ENCODE measurements around the gene SRPK3. TPM values are rescaled to one million over a fixed set of nuclear protein-coding genes. Genes with fewer than 3 reads are reported as not detected.
"Not testable (repeated sequence)": the region's sequence is repeated elsewhere in the genome, so short reads cannot be mapped to it uniquely, and the experiment has no call there.

Gene SRPK3
- total RNA-seq, 1 donor from 2014 or later = 85.1 TPM

DNA sequence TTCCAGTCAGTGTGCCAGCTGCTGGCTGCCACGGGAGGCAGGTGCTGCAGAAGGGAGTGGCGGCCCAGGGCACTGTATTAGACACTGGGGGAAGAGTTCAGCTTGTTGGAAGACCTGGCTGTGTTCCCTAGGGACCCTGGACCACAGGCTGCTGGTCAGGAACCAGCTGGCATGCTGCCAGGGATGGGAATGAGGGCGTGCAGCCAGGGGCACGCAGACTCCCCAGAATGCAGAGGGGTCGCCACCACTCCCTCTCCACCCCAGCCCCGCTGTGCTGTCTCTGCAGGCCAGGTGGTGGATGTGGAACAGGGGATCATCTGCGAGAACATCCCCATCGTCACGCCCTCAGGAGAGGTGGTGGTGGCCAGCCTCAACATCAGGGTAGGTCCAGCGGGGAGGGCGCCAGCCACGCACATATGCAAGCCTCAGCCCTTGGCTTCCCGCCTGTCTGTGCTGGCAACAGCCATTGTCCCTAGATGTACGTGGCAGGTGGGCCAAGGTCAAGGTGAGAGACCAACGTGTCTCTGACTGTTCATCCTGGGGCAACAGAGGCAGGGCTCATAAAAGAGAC is 43.9 kb upstream of the SRPK3 start:
- Histone ChIP-seq H3K9me3 (ENCODE audit: control insufficient read depth in 3 of 3, low read length in 3 of 3) (no peaks in the 10 kb centered on the region), H3K36me3 (ENCODE audit: control insufficient read depth in 3 of 3, insufficient read depth in 3 of 3, low read length in 3 of 3) (peaks cover 8 to 16% (median 9%) of the 10 kb centered on the region in 3 donors)

DNA sequence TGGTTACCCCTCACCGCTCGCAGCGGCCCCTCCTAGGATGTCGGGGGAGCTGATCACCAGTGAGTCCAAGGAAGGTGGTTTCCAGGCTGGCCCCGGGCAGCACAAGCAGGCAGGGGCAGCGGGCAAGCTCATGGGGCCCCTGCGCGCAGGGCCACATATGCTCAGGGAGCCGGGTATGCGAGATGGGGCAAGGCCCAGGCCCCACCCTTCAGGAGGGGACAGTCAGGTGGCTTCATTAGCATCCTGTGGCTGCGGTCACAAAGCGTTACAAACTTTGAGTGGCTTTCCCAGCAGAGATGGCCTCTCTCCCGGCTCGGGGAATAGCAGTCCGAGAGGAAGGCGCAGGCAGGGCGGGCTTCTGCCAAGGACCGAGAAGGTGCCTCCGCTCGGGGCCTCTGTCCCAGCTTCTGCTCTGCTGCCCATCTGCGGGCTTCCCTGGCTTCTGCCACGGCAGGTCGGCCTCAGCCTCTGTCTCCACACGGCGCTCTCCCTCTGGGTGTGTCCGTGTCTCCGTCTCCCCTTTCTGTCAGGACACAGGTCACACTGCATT is 42.7 kb upstream of the SRPK3 start:
- H3K36me3 ChIP-seq (ENCODE audit: control insufficient read depth in 3 of 3, insufficient read depth in 3 of 3, low read length in 3 of 3) = peaks cover 8 to 16% (median 8%) of the 10 kb centered on the region in 3 donors
- H3K27ac ChIP-seq (ENCODE audit: low read depth, low read length) = no peak overlapping the region
- no peak overlapping the region for H3K4me3 ChIP-seq (ENCODE audit: low read length in 3 of 3)

More for the DNA sequence above, 43.9 kb upstream of the SRPK3 start:
- H3K27ac ChIP-seq (ENCODE audit: low read depth, low read length) = no peak overlapping the region
- no peaks in the 10 kb centered on the region for H3K4me1 ChIP-seq (ENCODE audit: control insufficient read depth in 3 of 3, insufficient read depth in 3 of 3, low read length in 3 of 3)
- H3K4me3 ChIP-seq (ENCODE audit: low read length in 3 of 3) = no peak overlapping the region
- H3K9ac ChIP-seq (ENCODE audit: low read depth in 1 of 3, low read length in 3 of 3) = no peak overlapping the region
- H3K27me3 ChIP-seq (ENCODE audit: control insufficient read depth in 3 of 3, insufficient read depth in 3 of 3, low read length in 3 of 3) = peaks cover 0 to 4% (median 0%) of the 10 kb centered on the region in 3 donors

GRCh38 chrX:153739754-153740486 is 40.9 kb upstream of the SRPK3 start:
- Histone ChIP-seq H3K4me1 (ENCODE audit: control insufficient read depth in 3 of 3, insufficient read depth in 3 of 3, low read length in 3 of 3) (peaks cover 0 to 3% (median 0%) of the 10 kb centered on the region in 3 donors), H3K9ac (ENCODE audit: low read depth in 1 of 3, low read length in 3 of 3) (no peak overlapping the region), H3K27me3 (ENCODE audit: control insufficient read depth in 3 of 3, insufficient read depth in 3 of 3, low read length in 3 of 3) (peaks cover 0 to 4% (median 0%) of the 10 kb centered on the region in 3 donors), H3K27ac (ENCODE audit: low read depth, low read length) (no peak overlapping the region), H3K4me3 (ENCODE audit: low read length in 3 of 3) (no peak overlapping the region), H3K9me3 (ENCODE audit: control insufficient read depth in 3 of 3, low read length in 3 of 3) (no peaks in the 10 kb centered on the region), H3K36me3 (ENCODE audit: control insufficient read depth in 3 of 3, insufficient read depth in 3 of 3, low read length in 3 of 3) (peaks cover 6 to 16% (median 8%) of the 10 kb centered on the region in 3 donors)

More for the DNA sequence above, 42.7 kb upstream of the SRPK3 start:
- H3K9ac ChIP-seq (ENCODE audit: low read depth in 1 of 3, low read length in 3 of 3) = no peak overlapping the region
- H3K4me1 ChIP-seq (ENCODE audit: control insufficient read depth in 3 of 3, insufficient read depth in 3 of 3, low read length in 3 of 3) = no peaks in the 10 kb centered on the region
- no peaks in the 10 kb centered on the region for H3K9me3 ChIP-seq (ENCODE audit: control insufficient read depth in 3 of 3, low read length in 3 of 3)
- H3K27me3 ChIP-seq (ENCODE audit: control insufficient read depth in 3 of 3, insufficient read depth in 3 of 3, low read length in 3 of 3) = peaks cover 0 to 4% (median 0%) of the 10 kb centered on the region in 3 donors

- H3K27ac ChIP-seq (ENCODE audit: low read depth, low read length) = no peak overlapping the region
- H3K4me1 ChIP-seq (ENCODE audit: control insufficient read depth in 3 of 3, insufficient read depth in 3 of 3, low read length in 3 of 3) = peaks cover 0 to 3% (median 0%) of the 10 kb centered on the region in 3 donors
- H3K36me3 ChIP-seq (ENCODE audit: control insufficient read depth in 3 of 3, insufficient read depth in 3 of 3, low read length in 3 of 3) = peaks cover 6 to 16% (median 8%) of the 10 kb centered on the region in 3 donors
- peaks cover 0 to 4% (median 0%) of the 10 kb centered on the region in 3 donors for H3K27me3 ChIP-seq (ENCODE audit: control insufficient read depth in 3 of 3, insufficient read depth in 3 of 3, low read length in 3 of 3)
- no peaks in the 10 kb centered on the region for H3K9me3 ChIP-seq (ENCODE audit: control insufficient read depth in 3 of 3, low read length in 3 of 3)
- no peak overlapping the region for H3K9ac ChIP-seq (ENCODE audit: low read depth in 1 of 3, low read length in 3 of 3)
- no peak overlapping the region for H3K4me3 ChIP-seq (ENCODE audit: low read length in 3 of 3)
Observed at GRCh38 chrX:153740631-153741222, 40.1 kb upstream of the SRPK3 start.

GRCh38 chrX:153741446-153741845 is 39.4 kb upstream of the SRPK3 start:
- H3K4me3 ChIP-seq (ENCODE audit: low read length in 3 of 3) = no peak overlapping the region
- H3K27me3 ChIP-seq (ENCODE audit: control insufficient read depth in 3 of 3, insufficient read depth in 3 of 3, low read length in 3 of 3) = peaks cover 0 to 4% (median 0%) of the 10 kb centered on the region in 3 donors
- no peak overlapping the region for H3K9ac ChIP-seq (ENCODE audit: low read depth in 1 of 3, low read length in 3 of 3)
- H3K4me1 ChIP-seq (ENCODE audit: control insufficient read depth in 3 of 3, insufficient read depth in 3 of 3, low read length in 3 of 3) = peaks cover 0 to 3% (median 0%) of the 10 kb centered on the region in 3 donors
- H3K36me3 ChIP-seq (ENCODE audit: control insufficient read depth in 3 of 3, insufficient read depth in 3 of 3, low read length in 3 of 3) = peaks cover 3 to 13% (median 6%) of the 10 kb centered on the region in 3 donors
- no peak overlapping the region for H3K27ac ChIP-seq (ENCODE audit: low read depth, low read length)
- H3K9me3 ChIP-seq (ENCODE audit: control insufficient read depth in 3 of 3, low read length in 3 of 3) = no peaks in the 10 kb centered on the region

DNA sequence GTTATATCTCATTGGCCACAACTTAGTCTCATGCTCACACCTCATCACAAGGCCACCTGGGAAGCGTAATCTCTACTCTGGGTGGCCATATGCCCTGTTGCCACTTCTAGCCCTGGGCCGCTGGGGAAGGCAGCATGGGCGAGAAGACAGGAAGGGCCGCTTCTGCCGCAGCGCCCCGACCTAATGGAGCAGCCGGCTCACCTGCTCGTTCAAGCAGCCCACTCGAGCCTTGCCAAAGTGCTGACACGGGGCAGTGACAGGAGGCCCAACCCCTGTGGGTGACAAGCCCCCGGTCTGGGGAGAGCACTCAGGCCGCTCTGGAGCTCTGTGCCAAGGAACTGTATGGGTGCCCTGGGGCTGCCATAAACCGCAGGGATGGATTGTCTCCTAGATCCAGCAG is 38.7 kb upstream of the SRPK3 start:
- H3K9ac ChIP-seq (ENCODE audit: low read depth in 1 of 3, low read length in 3 of 3); H3K4me3 ChIP-seq (ENCODE audit: low read length in 3 of 3); H3K4me1 ChIP-seq (ENCODE audit: control insufficient read depth in 3 of 3, insufficient read depth in 3 of 3, low read length in 3 of 3); H3K9me3 ChIP-seq (ENCODE audit: control insufficient read depth in 3 of 3, low read length in 3 of 3); H3K27ac ChIP-seq (ENCODE audit: low read depth, low read length); H3K36me3 ChIP-seq (ENCODE audit: control insufficient read depth in 3 of 3, insufficient read depth in 3 of 3, low read length in 3 of 3); H3K27me3 ChIP-seq (ENCODE audit: control insufficient read depth in 3 of 3, insufficient read depth in 3 of 3, low read length in 3 of 3): not testable (repeated sequence)

- H3K36me3 ChIP-seq (ENCODE audit: control insufficient read depth in 3 of 3, insufficient read depth in 3 of 3, low read length in 3 of 3); H3K4me3 ChIP-seq (ENCODE audit: low read length in 3 of 3); H3K27ac ChIP-seq (ENCODE audit: low read depth, low read length); H3K9me3 ChIP-seq (ENCODE audit: control insufficient read depth in 3 of 3, low read length in 3 of 3); H3K27me3 ChIP-seq (ENCODE audit: control insufficient read depth in 3 of 3, insufficient read depth in 3 of 3, low read length in 3 of 3); H3K9ac ChIP-seq (ENCODE audit: low read depth in 1 of 3, low read length in 3 of 3); H3K4me1 ChIP-seq (ENCODE audit: control insufficient read depth in 3 of 3, insufficient read depth in 3 of 3, low read length in 3 of 3): not testable (repeated sequence)
Observed at GRCh38 chrX:153742796-153743467, 37.9 kb upstream of the SRPK3 start.

DNA sequence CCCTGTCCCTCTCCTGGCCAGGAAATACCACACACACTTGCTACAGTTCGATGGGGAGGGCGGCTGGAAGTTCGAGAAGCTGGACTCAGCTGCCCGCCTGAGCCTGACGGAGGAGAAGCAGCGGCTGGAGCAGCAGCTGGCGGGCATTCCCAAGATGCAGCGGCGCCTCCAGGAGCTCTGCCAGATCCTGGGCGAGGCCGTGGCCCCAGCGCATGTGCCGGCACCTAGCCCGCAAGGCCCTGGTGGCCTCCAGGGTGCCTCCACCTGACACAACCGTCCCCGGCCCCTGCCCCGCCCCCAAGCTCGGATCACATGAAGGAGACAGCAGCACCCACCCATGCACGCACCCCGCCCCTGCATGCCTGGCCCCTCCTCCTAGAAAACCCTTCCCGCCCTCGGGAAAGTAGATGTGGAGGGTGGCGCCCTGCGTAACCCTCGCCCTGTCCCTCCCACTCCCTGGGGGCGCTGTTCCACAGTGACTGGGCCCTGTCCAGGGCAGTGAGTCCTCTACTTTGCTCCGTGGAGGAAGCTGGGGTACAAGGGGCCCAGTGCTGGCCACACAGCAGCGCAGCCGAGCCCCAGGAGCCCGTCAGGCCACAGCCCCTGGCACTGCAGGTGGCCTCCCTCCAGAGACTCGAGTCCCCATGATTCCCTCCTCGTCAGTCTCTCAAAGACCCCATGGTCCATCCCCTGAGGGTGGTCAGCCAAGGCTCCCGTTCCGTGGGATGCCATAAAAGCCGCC is 37.2 kb upstream of the SRPK3 start:
- not testable (repeated sequence) for H3K36me3 ChIP-seq (ENCODE audit: control insufficient read depth in 3 of 3, insufficient read depth in 3 of 3, low read length in 3 of 3); H3K27me3 ChIP-seq (ENCODE audit: control insufficient read depth in 3 of 3, insufficient read depth in 3 of 3, low read length in 3 of 3); H3K9ac ChIP-seq (ENCODE audit: low read depth in 1 of 3, low read length in 3 of 3); H3K9me3 ChIP-seq (ENCODE audit: control insufficient read depth in 3 of 3, low read length in 3 of 3); H3K4me1 ChIP-seq (ENCODE audit: control insufficient read depth in 3 of 3, insufficient read depth in 3 of 3, low read length in 3 of 3); H3K4me3 ChIP-seq (ENCODE audit: low read length in 3 of 3); H3K27ac ChIP-seq (ENCODE audit: low read depth, low read length)

All from skeletal muscle tissue (tissue), 4 donors.